ENCODE data around the gene ACSS1. TPM values are rescaled to one million over a fixed set of nuclear protein-coding genes. Genes with fewer than 3 reads are reported as not detected.

The ACSS1 gene
- total and polyA plus RNA-seq, 2 experiments from 2014 or later = 1.3 to 4.1 TPM

- TF ChIP-seq NANOG (IDR thresholded peaks at IDR 0.05; ENCODE audit: borderline replicate concordance) = no peak
- TF ChIP-seq CREB1 (CRISPR knock-in tag; IDR thresholded peaks at IDR 0.05; ENCODE audit: low read depth) = no peak
- TF ChIP-seq, protein P1, sequence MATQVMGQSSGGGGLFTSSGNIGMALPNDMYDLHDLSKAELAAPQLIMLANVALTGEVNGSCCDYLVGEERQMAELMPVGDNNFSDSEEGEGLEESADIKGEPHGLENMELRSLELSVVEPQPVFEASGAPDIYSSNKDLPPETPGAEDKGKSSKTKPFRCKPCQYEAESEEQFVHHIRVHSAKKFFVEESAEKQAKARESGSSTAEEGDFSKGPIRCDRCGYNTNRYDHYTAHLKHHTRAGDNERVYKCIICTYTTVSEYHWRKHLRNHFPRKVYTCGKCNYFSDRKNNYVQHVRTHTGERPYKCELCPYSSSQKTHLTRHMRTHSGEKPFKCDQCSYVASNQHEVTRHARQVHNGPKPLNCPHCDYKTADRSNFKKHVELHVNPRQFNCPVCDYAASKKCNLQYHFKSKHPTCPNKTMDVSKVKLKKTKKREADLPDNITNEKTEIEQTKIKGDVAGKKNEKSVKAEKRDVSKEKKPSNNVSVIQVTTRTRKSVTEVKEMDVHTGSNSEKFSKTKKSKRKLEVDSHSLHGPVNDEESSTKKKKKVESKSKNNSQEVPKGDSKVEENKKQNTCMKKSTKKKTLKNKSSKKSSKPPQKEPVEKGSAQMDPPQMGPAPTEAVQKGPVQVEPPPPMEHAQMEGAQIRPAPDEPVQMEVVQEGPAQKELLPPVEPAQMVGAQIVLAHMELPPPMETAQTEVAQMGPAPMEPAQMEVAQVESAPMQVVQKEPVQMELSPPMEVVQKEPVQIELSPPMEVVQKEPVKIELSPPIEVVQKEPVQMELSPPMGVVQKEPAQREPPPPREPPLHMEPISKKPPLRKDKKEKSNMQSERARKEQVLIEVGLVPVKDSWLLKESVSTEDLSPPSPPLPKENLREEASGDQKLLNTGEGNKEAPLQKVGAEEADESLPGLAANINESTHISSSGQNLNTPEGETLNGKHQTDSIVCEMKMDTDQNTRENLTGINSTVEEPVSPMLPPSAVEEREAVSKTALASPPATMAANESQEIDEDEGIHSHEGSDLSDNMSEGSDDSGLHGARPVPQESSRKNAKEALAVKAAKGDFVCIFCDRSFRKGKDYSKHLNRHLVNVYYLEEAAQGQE (IDR thresholded peaks at IDR 0.05; ENCODE audit: unreplicated experiment) = no peak
Observed at GRCh38 chr20:25013478-25014380, 44.2 kb downstream of the ACSS1 start (continued).

GRCh38 chr20:25012616-25013189, 45.2 kb downstream of the ACSS1 start:
- DNase-seq (ENCODE audit: low spot score) (no peak), ATAC-seq (no peak)
- Histone ChIP-seq H3K4me2 (no peak overlapping the region), H3K4me3 (no peak overlapping the region), H3F3A (replicated peaks; ENCODE audit: low read depth) (no peaks in the 10 kb centered on the region), H3K27ac (ENCODE audit: low read depth) (no peak overlapping the region), H3K79me2 (replicated peaks; ENCODE audit: insufficient read depth) (no peaks in the 10 kb centered on the region), H3K36me3 (ENCODE audit: insufficient read depth) (no peaks in the 10 kb centered on the region), H4K20me1 (replicated peaks; ENCODE audit: insufficient read depth) (no peaks in the 10 kb centered on the region), H3K4me1 (ENCODE audit: insufficient read depth) (no peaks in the 10 kb centered on the region; the same call in 1 of the 2 replicates), H3K27me3 (ENCODE audit: insufficient read depth) (no peaks in the 10 kb centered on the region), H3K9me2 (ENCODE audit: insufficient read depth) (no peaks in the 10 kb centered on the region), H2AFZ (no peak overlapping the region)
- H3K27me3 Mint-ChIP-seq (ENCODE audit: insufficient read depth, low read depth, poor library complexity) = peaks cover 1% of the 10 kb centered on the region
- H3K36me3 Mint-ChIP-seq (ENCODE audit: low read depth) = no peaks in the 10 kb centered on the region
- TF ChIP-seq NANOG (IDR thresholded peaks at IDR 0.05; ENCODE audit: borderline replicate concordance) = no peak
- TF ChIP-seq ZNF462 (CRISPR knock-in tag; IDR thresholded peaks at IDR 0.05) = no peak
- H3K4me3 Mint-ChIP-seq = no peak overlapping the region
- no peaks in the 10 kb centered on the region for H3K9me3 Mint-ChIP-seq
- H3K4me1 Mint-ChIP-seq = peaks cover 14% of the 10 kb centered on the region
- 0 out of 2 replicates have a peak overlapping the region, but pooled peaks have one; percentile 11 for H3K27ac Mint-ChIP-seq
